Right atrium auricular region (tissue), 2 donors: ENCODE results near the gene OTOG. TPM values are rescaled to one million over a fixed set of nuclear protein-coding genes. Genes with fewer than 3 reads are reported as not detected.

ENCODE experiments used
- DNase-seq: peaks from one replicate; pipeline ENCODE4 v3.0.0-alpha.2; 2019; ENCODE audit warnings: low spot score
- H3K27ac ChIP-seq, 2 donors: fragments of 200-600 bp; sonication (generic); 1 replicate in 1 of 2; 2 replicates in 1 of 2; pipeline ENCODE4 v1.5.1; 2016 to 2019
- H3K27me3 ChIP-seq, 2 donors: fragments of 200-600 bp; sonication (generic); one replicate each; pipeline versions ENCODE4 v1.5.1 to v1.6.0; 2017 to 2019
- H3K36me3 ChIP-seq: fragments of 200-600 bp; sonication (generic); one replicate; pipeline ENCODE4 v1.5.1; 2016
- H3K4me1 ChIP-seq, 2 donors: fragments of 200-600 bp; sonication (generic); one replicate each; pipeline versions ENCODE4 v1.5.1 to v1.6.0; 2017 to 2019
- H3K4me3 ChIP-seq, 2 donors: fragments of 200-600 bp; sonication (generic); 1 replicate in 1 of 2; 2 replicates in 1 of 2; pipeline ENCODE4 v1.5.1; 2017 to 2019; ENCODE audit warnings: mild to moderate bottlenecking in 1 of 2, moderate library complexity in 1 of 2
- H3K9me3 ChIP-seq, 2 donors: fragments of 200-600 bp; sonication (generic); one replicate each; pipeline ENCODE4 v1.5.1; 2019
- total RNA-seq, 2 donors: library from RNA; depleted of rRNA; stranded (reverse); fragments of >200 nt; gene quantifications; one replicate each; pipeline ENCODE4 v1.1.0, GENCODE V29; 2016
- TF ChIP-seq, protein P1 (sequence below), 2 donors: fragments of 200-600 bp; sonication (generic); IDR thresholded peaks; one replicate each; pipeline ENCODE4 v1.5.1; 2019; ENCODE audit warnings: antibody characterized with exemption in 2 of 2

The OTOG gene
- total RNA-seq, 2 donors from 2014 or later: not detected

- H3K4me3 ChIP-seq: no peak overlapping the region
- H3K36me3 ChIP-seq: no peaks in the 10 kb centered on the region
- no peaks in the 10 kb centered on the region for H3K27me3 ChIP-seq
- TF ChIP-seq, protein P1, sequence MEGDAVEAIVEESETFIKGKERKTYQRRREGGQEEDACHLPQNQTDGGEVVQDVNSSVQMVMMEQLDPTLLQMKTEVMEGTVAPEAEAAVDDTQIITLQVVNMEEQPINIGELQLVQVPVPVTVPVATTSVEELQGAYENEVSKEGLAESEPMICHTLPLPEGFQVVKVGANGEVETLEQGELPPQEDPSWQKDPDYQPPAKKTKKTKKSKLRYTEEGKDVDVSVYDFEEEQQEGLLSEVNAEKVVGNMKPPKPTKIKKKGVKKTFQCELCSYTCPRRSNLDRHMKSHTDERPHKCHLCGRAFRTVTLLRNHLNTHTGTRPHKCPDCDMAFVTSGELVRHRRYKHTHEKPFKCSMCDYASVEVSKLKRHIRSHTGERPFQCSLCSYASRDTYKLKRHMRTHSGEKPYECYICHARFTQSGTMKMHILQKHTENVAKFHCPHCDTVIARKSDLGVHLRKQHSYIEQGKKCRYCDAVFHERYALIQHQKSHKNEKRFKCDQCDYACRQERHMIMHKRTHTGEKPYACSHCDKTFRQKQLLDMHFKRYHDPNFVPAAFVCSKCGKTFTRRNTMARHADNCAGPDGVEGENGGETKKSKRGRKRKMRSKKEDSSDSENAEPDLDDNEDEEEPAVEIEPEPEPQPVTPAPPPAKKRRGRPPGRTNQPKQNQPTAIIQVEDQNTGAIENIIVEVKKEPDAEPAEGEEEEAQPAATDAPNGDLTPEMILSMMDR (IDR thresholded peaks at IDR 0.05): no peak
- no peak for DNase-seq
- H3K4me1 ChIP-seq: no peaks in the 10 kb centered on the region
- H3K9me3 ChIP-seq: no peaks in the 10 kb centered on the region
- no peak overlapping the region for H3K27ac ChIP-seq
These were observed 11.9 kb downstream of the OTOG start for GRCh38 chr11:17558916-17559315.

GRCh38 chr11:17559341-17560087 is 12.5 kb downstream of the OTOG start:
- H3K4me1 ChIP-seq: no peaks in the 10 kb centered on the region
- TF ChIP-seq, protein P1 (IDR thresholded peaks at IDR 0.05): no peak
- no peak overlapping the region for H3K4me3 ChIP-seq
- H3K27me3 ChIP-seq: no peaks in the 10 kb centered on the region
- no peaks in the 10 kb centered on the region for H3K36me3 ChIP-seq
- H3K9me3 ChIP-seq: no peaks in the 10 kb centered on the region
- no peak for DNase-seq
- no peak overlapping the region for H3K27ac ChIP-seq

DNA sequence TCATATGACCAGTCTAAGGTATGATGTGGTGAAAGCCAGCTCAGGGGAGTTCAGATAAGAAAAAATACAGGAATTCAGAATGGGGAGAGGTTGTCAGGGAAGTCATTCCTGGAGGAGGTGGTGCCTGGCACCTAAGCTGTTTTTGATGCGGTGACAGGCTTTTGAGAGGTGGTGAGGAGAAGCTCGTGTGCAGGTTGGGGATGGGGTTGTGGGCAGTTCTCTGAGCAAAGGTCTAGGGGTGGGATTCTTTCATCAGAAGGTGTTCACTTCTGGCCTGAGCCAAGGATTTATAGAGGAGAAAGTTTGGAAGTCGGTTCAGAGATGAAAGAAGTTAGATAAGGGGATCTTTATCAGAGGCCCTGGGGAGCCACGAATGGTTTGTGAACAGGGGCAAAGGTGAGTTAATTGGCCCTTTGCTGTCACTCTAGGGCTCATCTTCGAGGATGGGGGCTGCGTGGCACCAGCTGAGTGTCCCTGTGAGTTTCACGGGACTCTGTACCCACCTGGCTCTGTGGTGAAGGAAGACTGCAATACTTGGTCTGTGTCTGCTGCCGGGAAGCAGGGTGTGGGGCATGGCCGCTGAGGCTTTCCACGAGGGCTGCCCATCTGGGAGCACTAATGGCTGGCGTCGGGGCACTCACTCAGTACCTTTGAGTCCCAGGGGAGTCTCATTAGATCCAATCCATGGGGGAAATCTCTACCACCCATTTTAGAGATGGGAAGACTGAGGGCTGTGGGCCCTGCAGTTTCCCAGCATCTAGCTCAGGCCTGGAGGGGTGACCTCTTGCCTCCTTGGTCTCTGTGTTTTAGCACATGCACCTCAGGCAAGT is 13.4 kb downstream of the OTOG start:
- TF ChIP-seq, protein P1 (IDR thresholded peaks at IDR 0.05): no peak
- Histone ChIP-seq H3K36me3 (no peaks in the 10 kb centered on the region), H3K4me1 (no peaks in the 10 kb centered on the region), H3K9me3 (no peaks in the 10 kb centered on the region), H3K27me3 (no peaks in the 10 kb centered on the region), H3K27ac (no peak overlapping the region), H3K4me3 (no peak overlapping the region)
- DNase-seq: no peak

GRCh38 chr11:17561111-17561415 is 14.0 kb downstream of the OTOG start:
- no peak overlapping the region for H3K27ac ChIP-seq
- TF ChIP-seq, protein P1 (IDR thresholded peaks at IDR 0.05): no peak
- H3K4me3 ChIP-seq: no peak overlapping the region
- H3K9me3 ChIP-seq: no peaks in the 10 kb centered on the region
- no peaks in the 10 kb centered on the region for H3K4me1 ChIP-seq
- H3K36me3 ChIP-seq: no peaks in the 10 kb centered on the region
- no peaks in the 10 kb centered on the region for H3K27me3 ChIP-seq
- DNase-seq: no peak

GRCh38 chr11:17561526-17561925 is 14.5 kb downstream of the OTOG start:
- no peaks in the 10 kb centered on the region for H3K36me3 ChIP-seq
- no peak overlapping the region for H3K4me3 ChIP-seq

More at GRCh38 chr11:17561526-17561925, 14.5 kb downstream of the OTOG start:
- Histone ChIP-seq H3K9me3 (no peaks in the 10 kb centered on the region), H3K27me3 (no peaks in the 10 kb centered on the region), H3K4me1 (no peaks in the 10 kb centered on the region), H3K27ac (no peak overlapping the region)
- no peak for DNase-seq
- TF ChIP-seq, protein P1 (IDR thresholded peaks at IDR 0.05): no peak
